HG03045 (cell line): Measurements from ENCODE around the gene OR51G1.
"Not testable (repeated sequence)": the region's sequence is repeated elsewhere in the genome, so short reads cannot be mapped to it uniquely, and the experiment has no call there.

Experiments
- ATAC-seq: cut with Tn5 transposase; IDR thresholded peaks from one replicate; pipeline ENCODE4 v1.9.1; 2021; ENCODE audit warnings: mild to moderate bottlenecking, moderate library complexity; ENCODE audit not compliant: unreplicated experiment

Gene OR51G1, protein sequence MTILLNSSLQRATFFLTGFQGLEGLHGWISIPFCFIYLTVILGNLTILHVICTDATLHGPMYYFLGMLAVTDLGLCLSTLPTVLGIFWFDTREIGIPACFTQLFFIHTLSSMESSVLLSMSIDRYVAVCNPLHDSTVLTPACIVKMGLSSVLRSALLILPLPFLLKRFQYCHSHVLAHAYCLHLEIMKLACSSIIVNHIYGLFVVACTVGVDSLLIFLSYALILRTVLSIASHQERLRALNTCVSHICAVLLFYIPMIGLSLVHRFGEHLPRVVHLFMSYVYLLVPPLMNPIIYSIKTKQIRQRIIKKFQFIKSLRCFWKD

DNA sequence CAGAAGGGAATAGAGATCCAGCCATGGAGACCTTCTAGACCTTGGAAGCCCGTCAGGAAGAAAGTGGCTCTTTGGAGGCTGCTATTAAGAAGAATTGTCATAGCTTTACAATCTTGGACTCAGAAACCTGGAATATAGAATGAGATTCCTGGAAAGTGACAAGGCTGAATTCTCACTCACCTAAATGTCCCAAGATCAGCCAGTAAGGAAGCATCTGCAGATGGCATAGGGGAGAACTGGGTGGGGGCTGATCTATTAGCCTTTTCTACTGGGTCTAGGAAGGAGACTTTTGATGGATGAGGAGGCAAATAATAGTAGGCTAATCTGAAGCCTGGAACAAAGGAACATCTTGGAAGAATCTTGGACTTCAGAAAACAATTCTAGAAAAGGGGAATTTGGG, at the start of gene OR51G1:
Gene OR51G1 (minus strand): TSS at position 101 of the 400 bp plus-strand sequence. CDS start 0 bp downstream, at position 101.
- no peak for ATAC-seq

DNA sequence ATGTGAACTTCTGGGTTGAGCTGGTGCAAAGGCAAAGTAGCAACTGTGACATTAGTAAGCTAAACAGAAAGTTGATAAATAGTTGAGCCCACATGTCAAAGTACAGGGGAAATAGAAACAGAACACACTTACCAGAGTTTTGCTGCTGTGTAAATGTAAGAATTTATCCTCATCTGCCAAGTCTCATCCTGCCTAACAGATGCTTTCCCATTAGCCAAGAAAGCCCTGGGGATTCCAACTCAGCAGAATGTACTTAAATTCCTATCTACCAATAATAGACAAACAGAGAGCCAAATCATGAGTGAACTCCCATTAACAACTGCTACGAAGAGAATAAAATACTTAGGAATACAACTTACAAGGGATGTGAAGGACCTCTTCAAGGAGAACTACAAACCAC, 38.7 kb upstream of the OR51G1 start:
- ATAC-seq, result no peak

DNA sequence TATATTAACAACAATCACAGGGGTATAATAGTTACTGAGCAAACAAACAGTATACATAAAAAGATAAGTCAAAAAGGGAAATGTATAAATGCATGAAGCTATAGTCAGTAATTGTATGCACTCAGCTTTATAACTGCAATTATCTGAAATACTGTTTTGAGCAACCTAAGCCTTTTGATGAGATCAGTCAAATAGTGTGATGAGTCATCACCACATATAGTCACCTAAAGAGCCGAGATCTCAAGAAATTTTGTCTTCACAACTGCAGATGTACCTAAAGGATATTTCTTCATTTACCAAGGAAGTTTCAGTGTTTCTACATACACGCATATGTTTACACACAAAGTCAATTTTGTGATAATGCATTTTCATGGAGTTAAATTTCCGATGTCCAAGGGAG, 36.7 kb upstream of the OR51G1 start:
- no peak for ATAC-seq

DNA sequence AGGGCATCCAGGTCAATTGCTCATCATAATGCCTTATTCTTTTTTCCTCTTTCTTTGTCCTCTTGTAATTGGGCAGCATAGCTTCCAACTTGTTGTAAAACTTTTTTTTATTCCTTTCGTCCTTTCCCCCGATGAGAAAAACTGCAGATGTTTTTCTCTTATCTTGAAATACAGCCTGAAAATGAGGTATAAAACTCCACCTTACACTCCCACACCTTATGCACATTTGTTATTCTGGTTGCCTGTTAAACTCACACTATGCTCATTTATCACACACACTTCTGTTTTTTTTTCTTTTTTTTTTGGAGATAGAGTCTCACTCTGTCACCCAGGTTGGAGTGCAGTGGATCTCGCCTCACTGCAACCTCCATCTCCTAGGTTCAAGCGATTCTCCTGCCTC, 33.3 kb upstream of the OR51G1 start:
- no peak for ATAC-seq

DNA sequence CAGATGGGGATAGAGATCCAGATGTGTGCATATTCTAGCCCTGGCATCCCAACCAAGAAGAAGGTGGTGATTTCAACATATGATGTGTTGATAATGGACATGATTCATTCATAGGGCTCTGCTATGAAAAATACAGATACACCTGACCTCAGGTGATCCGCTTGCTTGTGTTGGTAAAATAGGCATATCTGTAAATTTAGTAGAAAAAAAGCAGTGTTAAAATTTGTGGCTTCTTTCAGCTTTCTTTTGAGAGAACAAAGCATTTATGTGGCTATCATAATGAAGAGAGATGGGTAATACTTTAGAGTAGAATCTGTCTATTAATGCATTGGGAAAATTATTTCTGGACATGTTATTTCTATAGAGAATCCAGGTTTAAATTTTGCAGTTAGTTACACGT, 31.5 kb upstream of the OR51G1 start, which contains the start of gene OR51A2:
Gene OR51A2 (minus strand): TSS at position 101 of the 400 bp plus-strand sequence. CDS start 0 bp downstream, at position 101.
- not testable (repeated sequence) for ATAC-seq

DNA sequence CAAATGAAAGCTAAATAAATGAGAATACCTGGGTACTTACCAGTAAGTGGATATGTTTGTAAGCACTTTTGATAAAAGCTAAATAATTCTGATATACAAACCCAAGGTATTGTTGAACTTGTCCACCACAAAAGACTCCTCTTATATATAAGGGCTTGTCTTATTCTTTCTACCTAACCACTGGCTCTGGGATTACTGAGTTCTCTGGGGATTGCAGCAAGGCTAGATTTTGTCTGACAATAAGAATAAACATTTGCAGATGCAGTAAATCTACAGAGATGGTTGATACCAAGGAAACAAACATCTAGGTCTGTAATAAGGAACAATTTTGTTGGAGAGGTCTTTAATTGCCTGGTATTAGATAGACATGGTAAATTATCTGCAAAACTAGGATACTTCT, 23.4 kb upstream of the OR51G1 start, which contains the start of gene OR51A4:
Gene OR51A4 (minus strand): TSS at position 101 of the 400 bp plus-strand sequence. CDS start 505 bp downstream, outside the sequence.
- ATAC-seq, result no peak

DNA sequence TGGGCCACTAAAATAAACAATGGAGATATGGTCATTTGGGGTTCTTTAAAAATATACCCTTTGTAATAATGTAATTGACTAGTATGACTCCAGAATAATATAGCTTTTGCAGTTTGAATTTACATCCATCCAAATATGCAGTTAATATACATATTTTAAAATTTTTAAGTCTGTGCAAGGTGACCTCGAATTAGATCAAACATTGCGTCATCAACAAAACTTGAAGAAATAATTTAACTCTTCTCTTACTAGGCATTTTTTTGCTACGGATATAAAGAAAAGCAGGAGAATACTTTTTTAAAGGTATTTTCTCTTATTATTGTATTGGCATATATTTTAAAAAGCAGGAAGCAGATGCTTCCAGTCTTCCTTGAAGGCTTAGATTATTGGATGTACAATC, 12.6 kb upstream of the OR51G1 start:
- ATAC-seq, result no peak

DNA sequence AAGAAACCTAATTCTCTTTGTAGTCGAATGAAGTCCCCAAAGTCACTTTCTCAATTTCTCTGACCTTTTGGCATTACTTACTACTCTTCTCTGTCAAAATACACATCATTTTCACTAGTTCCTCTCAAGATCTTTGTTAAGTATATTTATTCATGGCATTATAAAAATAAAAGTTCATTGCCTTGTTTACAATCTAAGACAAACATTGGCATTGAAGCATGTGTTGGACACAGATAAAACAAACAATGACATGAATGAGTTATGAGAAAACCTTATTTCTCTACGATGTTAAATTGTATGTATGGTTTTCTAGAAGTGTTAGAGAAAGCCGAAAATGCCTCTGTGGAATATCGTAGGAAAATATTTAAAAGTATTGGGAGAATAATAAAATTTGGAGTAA, 8.6 kb upstream of the OR51G1 start:
- no peak for ATAC-seq

DNA sequence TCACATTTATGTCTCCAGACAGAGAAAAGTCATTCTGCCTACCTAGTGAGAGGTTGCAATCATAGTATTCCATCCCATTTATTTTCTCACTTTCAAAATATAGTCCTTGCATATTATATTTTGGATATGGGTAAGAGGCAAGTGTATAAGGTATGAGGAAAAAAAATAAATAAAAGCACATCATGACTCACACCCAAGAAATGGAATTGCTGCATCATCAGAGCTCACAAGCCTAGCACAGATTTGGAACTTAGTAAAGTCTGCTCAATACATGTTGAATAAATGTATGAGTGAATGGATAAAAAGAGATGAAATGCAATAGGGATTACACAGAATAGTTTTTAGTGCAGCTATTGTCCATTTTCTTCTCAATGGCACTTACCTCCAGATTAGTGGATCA, 2.5 kb upstream of the OR51G1 start:
- no peak for ATAC-seq

DNA sequence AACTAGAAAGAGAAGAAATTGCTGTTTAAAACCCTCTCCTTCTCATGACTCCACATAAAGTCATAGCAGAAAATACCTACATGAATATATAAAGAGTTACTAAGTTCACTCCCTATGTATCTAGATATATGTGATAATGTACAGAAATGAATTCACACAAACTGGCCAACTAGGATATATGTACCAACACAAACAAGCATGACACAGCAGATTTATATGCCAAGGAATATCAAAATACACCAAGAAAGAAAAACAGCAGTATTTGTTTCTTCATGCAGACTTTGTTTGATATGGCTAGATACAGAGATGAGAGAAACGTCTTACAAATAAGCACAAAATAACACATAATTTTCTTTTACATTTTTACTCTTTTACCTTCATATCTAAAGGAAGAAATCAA, 1.8 kb downstream of the OR51G1 start:
- no peak for ATAC-seq

DNA sequence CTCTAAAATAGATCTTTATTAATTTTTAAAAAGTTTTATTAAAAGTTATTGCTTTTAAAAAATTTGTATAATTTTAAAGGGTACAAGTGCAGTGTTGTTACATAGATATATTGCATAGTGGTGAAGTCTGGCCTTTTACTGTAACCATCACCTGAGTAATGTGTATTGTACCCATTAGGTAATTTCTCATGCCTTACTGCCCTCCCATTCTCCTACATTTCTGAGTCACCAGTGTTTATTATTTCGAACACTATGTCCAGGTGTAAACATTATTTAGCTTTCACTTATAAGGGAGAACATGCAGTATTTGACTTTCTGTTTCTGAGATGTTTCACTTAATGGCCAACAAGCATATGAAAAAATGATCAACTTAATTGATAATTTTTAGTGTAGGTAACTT, 2.3 kb downstream of the OR51G1 start:
- ATAC-seq, result no peak

DNA sequence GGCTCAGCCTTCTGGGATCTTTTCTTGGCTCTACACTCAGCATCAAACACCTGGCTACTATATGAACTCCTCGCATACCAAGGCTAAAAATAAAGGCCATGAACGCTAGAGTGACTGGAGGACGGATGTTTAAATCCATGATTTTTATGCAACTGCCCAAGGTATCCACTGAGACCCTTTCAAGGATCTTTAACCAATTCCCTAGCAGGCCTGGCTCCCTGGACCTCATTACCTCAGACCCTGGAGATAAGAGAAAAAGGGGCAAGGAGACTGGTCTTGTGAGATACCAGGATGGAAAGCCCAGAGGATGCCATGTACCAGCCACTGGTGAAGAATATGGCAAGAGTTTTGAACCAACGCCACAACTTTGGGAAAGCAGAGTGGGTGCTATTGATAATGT, 4.9 kb downstream of the OR51G1 start, which contains the start of gene OR51G2:
Gene OR51G2 (minus strand): TSS at position 101 of the 400 bp plus-strand sequence. CDS start 3,687 bp downstream, outside the sequence.
- no peak for ATAC-seq

DNA sequence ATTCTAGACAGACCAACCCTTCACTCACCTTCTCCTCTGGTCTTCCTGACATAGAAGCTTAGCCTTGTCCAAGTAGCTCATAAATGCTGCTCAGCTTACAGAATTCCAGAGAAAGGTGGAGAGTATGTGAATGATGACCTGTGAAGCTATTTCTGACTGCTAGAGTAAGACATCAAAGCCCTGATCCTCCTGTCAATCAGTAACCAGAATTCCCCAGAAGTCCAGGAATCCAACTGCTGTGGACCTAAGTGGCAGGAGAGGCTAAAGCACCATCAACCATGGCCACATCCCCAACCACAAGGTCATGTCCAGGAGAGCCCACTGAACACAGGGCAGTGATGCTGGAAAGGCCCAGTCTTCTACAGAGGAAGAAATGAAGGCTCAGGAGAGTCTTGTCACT, 7.6 kb downstream of the OR51G1 start:
- ATAC-seq, result no peak

DNA sequence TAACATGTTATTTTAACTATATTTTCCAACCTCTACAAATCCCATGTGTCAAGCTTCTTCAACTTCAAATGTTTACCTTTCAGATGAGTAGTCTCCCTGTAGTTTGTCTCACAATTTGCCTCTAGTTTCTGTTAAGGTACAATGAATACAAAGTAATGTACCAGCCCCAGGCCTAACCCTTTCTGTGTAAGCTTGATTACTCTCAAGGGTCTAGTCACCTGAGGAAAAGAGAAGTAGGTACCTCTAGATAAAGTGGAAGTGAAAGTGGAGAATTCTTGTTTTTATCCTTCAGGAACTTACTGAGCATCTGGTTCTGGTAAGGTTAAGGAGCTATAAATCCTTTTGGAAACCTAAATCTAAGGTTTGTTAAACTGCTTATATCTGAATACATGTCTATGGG, 20.7 kb downstream of the OR51G1 start, which contains the start of gene OR51A7:
Gene OR51A7 (plus strand): TSS at position 300 of the 400 bp plus-strand sequence. CDS start 3,587 bp downstream, outside the sequence.
- no peak for ATAC-seq

DNA sequence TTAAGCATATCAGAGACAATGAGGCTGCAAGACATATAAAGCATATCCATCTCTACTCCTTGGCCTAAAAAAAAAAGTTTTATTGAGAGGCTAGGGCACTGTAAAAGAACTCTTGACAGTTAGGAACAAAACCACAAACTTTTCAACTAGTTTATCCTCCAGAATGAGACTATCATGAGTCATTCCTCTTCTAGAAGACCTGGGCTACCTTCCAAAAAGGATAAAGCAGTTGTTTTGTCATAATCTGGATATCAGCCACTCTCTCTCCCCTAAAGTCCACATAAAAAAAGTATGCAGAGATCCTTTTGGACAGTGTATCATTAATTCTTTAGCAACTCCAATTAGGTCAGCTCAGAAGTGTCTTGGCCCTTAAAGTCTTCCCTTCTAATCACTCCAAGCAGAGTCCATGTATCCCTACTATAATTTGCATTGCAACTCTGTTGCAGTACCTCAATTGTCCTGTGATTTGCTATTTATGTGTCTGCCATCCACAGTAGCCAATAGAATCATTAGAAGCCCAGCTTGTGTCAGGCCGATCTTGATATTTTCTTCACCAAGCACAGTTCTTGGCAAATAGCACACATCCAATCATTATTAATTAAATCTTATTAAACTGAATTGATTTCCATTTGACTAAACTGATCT, 32.0 kb downstream of the OR51G1 start:
- ATAC-seq, result no peak

DNA sequence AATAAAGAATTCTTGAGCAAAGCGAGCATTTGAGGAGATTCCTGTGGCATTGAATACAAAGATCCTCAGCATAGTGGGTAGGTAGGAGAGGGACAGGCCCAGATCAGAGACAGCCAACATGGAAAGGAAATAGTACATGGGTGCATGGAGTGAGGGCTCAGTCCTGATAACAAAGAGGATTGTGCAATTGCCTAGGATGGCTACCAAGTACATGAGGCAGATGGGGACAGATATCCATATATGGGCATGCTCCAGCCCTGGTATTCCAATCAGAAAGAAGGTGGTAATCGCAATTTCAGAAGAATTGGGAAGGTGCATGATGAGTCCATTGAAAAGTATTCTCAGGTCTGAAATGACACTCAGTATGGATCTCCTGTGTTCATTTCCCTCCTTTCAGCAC, 33.9 kb downstream of the OR51G1 start:
- no peak for ATAC-seq

DNA sequence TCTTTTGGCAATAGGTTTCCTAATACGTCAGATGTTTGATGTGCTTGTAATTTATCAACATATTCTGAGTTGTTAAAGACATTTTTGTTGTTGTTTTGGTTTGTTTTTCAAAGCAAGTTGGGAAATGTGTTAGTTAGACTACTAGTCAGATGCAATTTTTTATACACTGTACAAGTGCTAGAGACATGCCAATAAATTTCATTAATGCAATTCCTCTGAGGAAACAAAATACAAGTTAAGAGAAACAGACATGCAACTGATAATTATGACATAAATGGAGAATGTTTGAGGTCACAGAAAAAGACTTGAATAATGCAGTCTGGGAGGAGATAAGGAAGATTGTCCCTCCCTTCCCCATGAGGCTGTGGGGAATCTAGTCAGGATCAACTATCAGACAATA, 36.5 kb downstream of the OR51G1 start:
- ATAC-seq, result no peak

DNA sequence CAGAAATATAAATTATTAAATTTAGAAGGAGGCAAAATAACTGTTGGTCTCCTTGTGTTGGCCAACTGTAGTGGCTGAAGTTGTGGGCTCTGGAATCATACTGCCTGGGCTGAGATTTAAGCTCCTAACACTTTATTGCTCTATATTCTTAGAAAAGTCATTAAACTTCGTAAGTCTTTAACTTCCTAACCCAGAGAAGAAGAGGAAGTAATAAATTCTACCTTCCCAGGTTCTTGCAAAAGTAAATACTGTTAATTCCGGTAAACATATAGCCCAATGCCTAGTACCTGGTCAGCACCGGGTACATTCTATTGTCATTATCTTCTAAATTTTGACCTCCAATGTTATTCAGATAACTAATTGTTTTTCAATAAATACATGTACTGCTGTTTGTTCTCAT, 38.0 kb downstream of the OR51G1 start:
- no peak for ATAC-seq

DNA sequence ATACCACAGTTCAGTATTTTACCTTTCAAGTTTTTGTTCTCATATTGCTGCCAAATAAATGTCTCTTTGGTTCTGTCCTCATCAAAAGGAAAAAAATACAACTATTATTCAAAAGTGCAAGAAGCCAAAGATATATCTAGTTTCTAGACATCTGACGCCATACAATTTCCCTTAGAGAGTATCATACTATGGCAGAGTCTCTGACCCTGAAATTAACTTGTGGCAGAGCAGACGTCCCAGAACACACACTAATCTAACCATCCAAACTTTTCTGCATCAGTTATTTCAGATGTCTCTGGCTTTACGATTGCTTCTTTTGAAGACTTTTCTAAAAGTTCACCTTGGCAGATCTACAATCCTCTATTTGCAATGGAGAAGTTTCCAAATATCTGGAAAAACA, 39.8 kb downstream of the OR51G1 start:
- no peak for ATAC-seq

DNA sequence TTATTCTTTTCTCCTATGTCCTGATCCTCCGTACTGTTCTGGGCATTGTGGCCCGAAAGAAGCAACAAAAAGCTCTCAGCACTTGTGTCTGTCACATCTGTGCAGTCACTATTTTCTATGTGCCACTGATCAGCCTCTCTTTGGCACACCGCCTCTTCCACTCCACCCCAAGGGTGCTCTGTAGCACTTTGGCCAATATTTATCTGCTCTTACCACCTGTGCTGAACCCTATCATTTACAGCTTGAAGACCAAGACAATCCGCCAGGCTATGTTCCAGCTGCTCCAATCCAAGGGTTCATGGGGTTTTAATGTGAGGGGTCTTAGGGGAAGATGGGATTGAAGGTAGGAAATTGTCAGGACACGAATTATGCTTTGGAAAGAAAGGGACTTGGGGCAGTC, 41.6 kb downstream of the OR51G1 start:
- ATAC-seq, result no peak

DNA sequence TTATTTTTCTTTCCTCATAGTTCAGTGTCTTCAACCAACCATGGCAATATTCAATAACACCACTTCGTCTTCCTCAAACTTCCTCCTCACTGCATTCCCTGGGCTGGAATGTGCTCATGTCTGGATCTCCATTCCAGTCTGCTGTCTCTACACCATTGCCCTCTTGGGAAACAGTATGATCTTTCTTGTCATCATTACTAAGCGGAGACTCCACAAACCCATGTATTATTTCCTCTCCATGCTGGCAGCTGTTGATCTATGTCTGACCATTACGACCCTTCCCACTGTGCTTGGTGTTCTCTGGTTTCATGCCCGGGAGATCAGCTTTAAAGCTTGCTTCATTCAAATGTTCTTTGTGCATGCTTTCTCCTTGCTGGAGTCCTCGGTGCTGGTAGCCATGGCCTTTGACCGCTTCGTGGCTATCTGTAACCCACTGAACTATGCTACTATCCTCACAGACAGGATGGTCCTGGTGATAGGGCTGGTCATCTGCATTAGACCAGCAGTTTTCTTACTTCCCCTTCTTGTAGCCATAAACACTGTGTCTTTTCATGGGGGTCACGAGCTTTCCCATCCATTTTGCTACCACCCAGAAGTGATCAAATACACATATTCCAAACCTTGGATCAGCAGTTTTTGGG, 42.2 kb downstream of the OR51G1 start, which contains the start of gene OR51T1:
Gene OR51T1 (plus strand): TSS at position 41 of the 641 bp plus-strand sequence. CDS start 0 bp downstream, at position 41.
- no peak for ATAC-seq
